ENCODE measurements around the gene VSIG4. TPM values are rescaled to one million over a fixed set of nuclear protein-coding genes. Genes with fewer than 3 reads are reported as not detected.

The VSIG4 gene
- total and polyA plus RNA-seq, 2 of the 8 experiments (the other 6 are each of a cell fraction or from before 2014, with no cell fraction given): not detected

DNA sequence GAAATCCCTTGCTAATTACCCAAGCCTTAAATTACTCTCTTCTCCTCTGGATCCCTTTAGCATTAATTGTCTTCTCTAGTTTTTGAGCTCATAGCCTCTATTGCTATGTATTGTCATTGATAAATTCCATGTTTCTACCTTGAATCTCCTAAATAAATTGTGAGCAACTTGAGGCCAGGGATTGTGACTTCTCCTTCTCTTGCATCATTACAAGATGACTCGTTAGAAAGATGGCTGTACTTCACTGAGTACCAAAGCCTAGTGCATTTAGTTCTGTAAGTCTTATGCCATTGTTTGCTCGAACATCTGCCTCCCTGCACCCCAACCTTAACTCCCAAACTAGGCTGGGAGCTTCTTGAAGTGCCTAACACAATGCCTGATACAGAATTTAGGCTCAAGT lies 15.3 kb downstream of the VSIG4 start (continued):
- TF ChIP-seq E2F6 (IDR thresholded peaks at IDR 0.05) (no peak), CHD7 (IDR thresholded peaks at IDR 0.05; ENCODE audit: insufficient replicate concordance, low read length) (no peak), RAD21 (IDR thresholded peaks at IDR 0.05 in 1 of 2, conservative IDR thresholded peaks at IDR 0.05 in 1 of 2; ENCODE audit: low read depth in 2 of 2, low read length in 2 of 2) (no peak), TEAD4 (IDR thresholded peaks at IDR 0.05; ENCODE audit: low read depth, low read length) (no peak), BRCA1 (IDR thresholded peaks at IDR 0.05; ENCODE audit: low read depth, low read length) (no peak)
- TF ChIP-seq, protein P1, sequence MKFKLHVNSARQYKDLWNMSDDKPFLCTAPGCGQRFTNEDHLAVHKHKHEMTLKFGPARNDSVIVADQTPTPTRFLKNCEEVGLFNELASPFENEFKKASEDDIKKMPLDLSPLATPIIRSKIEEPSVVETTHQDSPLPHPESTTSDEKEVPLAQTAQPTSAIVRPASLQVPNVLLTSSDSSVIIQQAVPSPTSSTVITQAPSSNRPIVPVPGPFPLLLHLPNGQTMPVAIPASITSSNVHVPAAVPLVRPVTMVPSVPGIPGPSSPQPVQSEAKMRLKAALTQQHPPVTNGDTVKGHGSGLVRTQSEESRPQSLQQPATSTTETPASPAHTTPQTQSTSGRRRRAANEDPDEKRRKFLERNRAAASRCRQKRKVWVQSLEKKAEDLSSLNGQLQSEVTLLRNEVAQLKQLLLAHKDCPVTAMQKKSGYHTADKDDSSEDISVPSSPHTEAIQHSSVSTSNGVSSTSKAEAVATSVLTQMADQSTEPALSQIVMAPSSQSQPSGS (IDR thresholded peaks at IDR 0.05; ENCODE audit: low read length): no peak

Data from H1 (cell line).